ENCODE results near the gene GOLT1A.

The GOLT1A gene

DNA sequence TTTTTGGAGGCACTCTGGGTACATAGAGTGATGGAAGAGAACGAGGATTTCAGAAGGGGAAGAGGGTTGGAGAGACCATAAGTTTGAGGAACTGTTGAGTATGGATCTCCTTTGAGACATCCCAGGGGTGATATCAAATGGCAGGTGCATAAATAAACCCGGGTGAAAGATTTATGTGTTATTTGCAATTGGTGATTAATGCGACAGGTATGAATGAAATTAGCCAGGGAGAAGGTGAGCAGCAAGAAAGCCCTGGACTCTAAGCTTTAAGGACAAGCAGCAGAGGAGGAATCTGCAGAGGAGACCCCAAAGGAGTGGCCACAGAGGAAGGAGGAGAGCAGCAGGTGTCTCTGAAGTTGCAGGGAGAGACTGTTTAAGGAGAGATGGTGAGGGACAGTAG is 38.8 kb downstream of the GOLT1A start:
- Histone ChIP-seq H3K9me3 (ENCODE audit: insufficient read depth, low read depth, low read length) (peaks cover 6% of the 10 kb centered on the region; the same call in 1 of the 2 replicates), H2AFZ (ENCODE audit: low read length) (no peak overlapping the region), H4K20me1 (ENCODE audit: insufficient read depth, low read length, poor library complexity, severe bottlenecking) (no peaks in the 10 kb centered on the region), H3K36me3 (ENCODE audit: insufficient read depth, low read length) (no peaks in the 10 kb centered on the region), H3K9me2 (replicated peaks; ENCODE audit: low read depth, low read length) (no peaks in the 10 kb centered on the region), H3K27me3 (ENCODE audit: insufficient read depth, low read length, poor library complexity, severe bottlenecking) (no peaks in the 10 kb centered on the region), H3K4me3 (ENCODE audit: low read length, poor library complexity, severe bottlenecking) (no peak overlapping the region), H3K4me1 (ENCODE audit: insufficient read depth, low read length, poor library complexity, severe bottlenecking) (peaks cover 7% of the 10 kb centered on the region), H3K79me2 (ENCODE audit: insufficient read depth, low read length) (no peaks in the 10 kb centered on the region), H3K4me2 (ENCODE audit: low read depth, low read length, poor library complexity, severe bottlenecking) (no peak overlapping the region), H3F3A (ENCODE audit: low read depth) (no peaks in the 10 kb centered on the region), H3K9ac (ENCODE audit: low read depth, low read length, poor library complexity, severe bottlenecking) (no peak overlapping the region)
- TF ChIP-seq, protein P1, sequence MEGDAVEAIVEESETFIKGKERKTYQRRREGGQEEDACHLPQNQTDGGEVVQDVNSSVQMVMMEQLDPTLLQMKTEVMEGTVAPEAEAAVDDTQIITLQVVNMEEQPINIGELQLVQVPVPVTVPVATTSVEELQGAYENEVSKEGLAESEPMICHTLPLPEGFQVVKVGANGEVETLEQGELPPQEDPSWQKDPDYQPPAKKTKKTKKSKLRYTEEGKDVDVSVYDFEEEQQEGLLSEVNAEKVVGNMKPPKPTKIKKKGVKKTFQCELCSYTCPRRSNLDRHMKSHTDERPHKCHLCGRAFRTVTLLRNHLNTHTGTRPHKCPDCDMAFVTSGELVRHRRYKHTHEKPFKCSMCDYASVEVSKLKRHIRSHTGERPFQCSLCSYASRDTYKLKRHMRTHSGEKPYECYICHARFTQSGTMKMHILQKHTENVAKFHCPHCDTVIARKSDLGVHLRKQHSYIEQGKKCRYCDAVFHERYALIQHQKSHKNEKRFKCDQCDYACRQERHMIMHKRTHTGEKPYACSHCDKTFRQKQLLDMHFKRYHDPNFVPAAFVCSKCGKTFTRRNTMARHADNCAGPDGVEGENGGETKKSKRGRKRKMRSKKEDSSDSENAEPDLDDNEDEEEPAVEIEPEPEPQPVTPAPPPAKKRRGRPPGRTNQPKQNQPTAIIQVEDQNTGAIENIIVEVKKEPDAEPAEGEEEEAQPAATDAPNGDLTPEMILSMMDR (conservative IDR thresholded peaks at IDR 0.05; ENCODE audit: low read length), result no peak
- no peak for TF ChIP-seq EZH2phosphoT487 (IDR thresholded peaks at IDR 0.05; ENCODE audit: borderline replicate concordance)

DNA sequence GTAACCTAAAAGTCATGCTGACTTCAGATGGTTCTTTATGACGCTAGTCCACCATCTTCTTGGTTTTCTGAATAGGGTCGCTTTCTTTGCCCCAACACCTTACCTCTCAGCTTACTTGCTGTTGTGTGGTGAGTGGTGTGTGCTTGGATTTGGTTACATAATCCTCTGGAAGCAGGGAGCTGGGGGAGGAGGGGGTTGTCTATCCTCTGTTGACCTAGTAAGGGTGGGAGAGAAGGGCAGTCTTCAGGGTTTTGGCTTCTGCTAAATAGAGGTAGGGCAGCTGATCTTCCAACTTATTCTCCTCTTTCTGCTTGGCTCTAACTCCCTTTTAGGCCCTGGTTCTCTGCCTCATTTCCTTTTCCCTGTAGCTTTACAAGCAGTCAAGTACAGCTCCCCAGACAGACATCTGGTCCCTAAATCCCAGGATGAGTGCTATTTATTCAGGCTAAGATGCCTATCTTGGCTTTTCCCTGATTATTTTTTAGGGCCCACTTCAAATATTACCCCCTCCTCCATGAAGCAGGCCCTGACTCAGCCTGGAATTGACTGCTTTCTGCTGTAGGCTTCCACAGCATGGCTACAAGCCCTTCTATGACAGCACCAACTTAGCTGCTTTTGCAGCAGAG is 41.3 kb downstream of the GOLT1A start:
- no peak for TF ChIP-seq EZH2phosphoT487 (IDR thresholded peaks at IDR 0.05; ENCODE audit: borderline replicate concordance)
- TF ChIP-seq, protein P1 (conservative IDR thresholded peaks at IDR 0.05; ENCODE audit: low read length), result no peak
- Histone ChIP-seq H3K4me1 (ENCODE audit: insufficient read depth, low read length, poor library complexity, severe bottlenecking) (peaks cover 7% of the 10 kb centered on the region), H3K9ac (ENCODE audit: low read depth, low read length, poor library complexity, severe bottlenecking) (no peak overlapping the region), H4K20me1 (ENCODE audit: insufficient read depth, low read length, poor library complexity, severe bottlenecking) (no peaks in the 10 kb centered on the region), H3F3A (ENCODE audit: low read depth) (no peaks in the 10 kb centered on the region), H3K27me3 (ENCODE audit: insufficient read depth, low read length, poor library complexity, severe bottlenecking) (no peaks in the 10 kb centered on the region), H3K9me2 (replicated peaks; ENCODE audit: low read depth, low read length) (no peaks in the 10 kb centered on the region), H3K9me3 (ENCODE audit: insufficient read depth, low read depth, low read length) (peaks cover 13% of the 10 kb centered on the region; the same call in 1 of the 2 replicates), H3K79me2 (ENCODE audit: insufficient read depth, low read length) (no peaks in the 10 kb centered on the region), H3K4me3 (ENCODE audit: low read length, poor library complexity, severe bottlenecking) (no peak overlapping the region), H2AFZ (ENCODE audit: low read length) (no peak overlapping the region), H3K4me2 (ENCODE audit: low read depth, low read length, poor library complexity, severe bottlenecking) (no peak overlapping the region), H3K36me3 (ENCODE audit: insufficient read depth, low read length) (no peaks in the 10 kb centered on the region)

DNA sequence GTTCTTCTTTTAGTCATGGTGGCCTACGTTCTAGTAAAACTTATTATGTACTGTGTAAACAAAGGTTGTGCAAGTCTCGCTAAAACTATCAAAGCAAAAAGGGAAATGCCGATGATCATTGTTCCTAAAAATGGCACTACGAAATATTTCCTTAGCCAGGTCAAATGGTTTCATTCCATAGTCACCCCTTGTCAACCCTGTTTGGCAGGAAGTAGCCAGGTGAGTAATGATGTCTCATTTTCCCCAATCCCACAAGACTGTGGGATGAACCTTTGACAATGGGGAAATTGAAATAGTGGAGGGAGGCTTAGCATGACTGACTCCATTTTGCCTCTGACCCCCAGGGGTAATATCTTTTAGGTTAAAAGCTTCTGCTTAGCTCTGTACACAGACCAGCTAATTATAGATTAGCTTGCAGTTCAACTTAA is 42.0 kb downstream of the GOLT1A start:
- Histone ChIP-seq H3K9me3 (ENCODE audit: insufficient read depth, low read depth, low read length) (peaks cover 13% of the 10 kb centered on the region; the same call in 1 of the 2 replicates), H3K36me3 (ENCODE audit: insufficient read depth, low read length) (no peaks in the 10 kb centered on the region), H3K27me3 (ENCODE audit: insufficient read depth, low read length, poor library complexity, severe bottlenecking) (no peaks in the 10 kb centered on the region), H3K4me1 (ENCODE audit: insufficient read depth, low read length, poor library complexity, severe bottlenecking) (no peaks in the 10 kb centered on the region), H3K4me3 (ENCODE audit: low read length, poor library complexity, severe bottlenecking) (no peak overlapping the region), H3K79me2 (ENCODE audit: insufficient read depth, low read length) (no peaks in the 10 kb centered on the region), H4K20me1 (ENCODE audit: insufficient read depth, low read length, poor library complexity, severe bottlenecking) (no peaks in the 10 kb centered on the region), H3K9me2 (replicated peaks; ENCODE audit: low read depth, low read length) (no peaks in the 10 kb centered on the region), H3K4me2 (ENCODE audit: low read depth, low read length, poor library complexity, severe bottlenecking) (no peak overlapping the region), H3K9ac (ENCODE audit: low read depth, low read length, poor library complexity, severe bottlenecking) (no peak overlapping the region), H3F3A (ENCODE audit: low read depth) (no peaks in the 10 kb centered on the region), H2AFZ (ENCODE audit: low read length) (no peak overlapping the region)
- TF ChIP-seq EZH2phosphoT487 (IDR thresholded peaks at IDR 0.05; ENCODE audit: borderline replicate concordance), result no peak
- TF ChIP-seq, protein P1 (conservative IDR thresholded peaks at IDR 0.05; ENCODE audit: low read length), result no peak
